Kidney (tissue), 14 donors: ENCODE measurements around the gene AHDC1. TPM values are rescaled to one million over a fixed set of nuclear protein-coding genes. Genes with fewer than 3 reads are reported as not detected.

Experiments
- DNase-seq, 5 donors: peaks; one replicate each; pipeline ENCODE4 v3.0.0-alpha.2; 2013 to 2020
- FAIRE-seq: peaks from 2 replicates; lab custom pipeline; 2012; peaks lifted over from hg19 to GRCh38; lab: Jason Lieb, UNC
- H3K27ac ChIP-seq, 2 donors: one replicate each; pipeline ENCODE4 v1.7.0; 2013; ENCODE audit warnings: low read depth in 2 of 2, low read length in 2 of 2, inconsistent platforms in 1 of 2
- H3K27me3 ChIP-seq: one replicate; pipeline ENCODE4 v1.7.1; 2013; ENCODE audit warnings: low read length, inconsistent platforms; ENCODE audit not compliant: control insufficient read depth, insufficient read depth
- H3K36me3 ChIP-seq, 3 donors: one replicate each; pipeline versions ENCODE4 v1.7.0 to v1.7.1; 2013; ENCODE audit warnings: low read length in 3 of 3, control low read depth in 1 of 3, inconsistent platforms in 1 of 3; ENCODE audit not compliant: insufficient read depth in 3 of 3, control insufficient read depth in 2 of 3
- H3K4me1 ChIP-seq, 3 donors: one replicate each; pipeline versions ENCODE4 v1.7.0 to v1.7.1; 2013; ENCODE audit warnings: low read length in 3 of 3, inconsistent platforms in 1 of 3, low read depth in 1 of 3; ENCODE audit not compliant: control insufficient read depth in 2 of 3, insufficient read depth in 2 of 3
- H3K4me3 ChIP-seq, 3 donors: one replicate each; pipeline versions ENCODE4 v1.7.0 to v1.8.1; 2013; ENCODE audit warnings: low read length in 3 of 3, control low read depth in 1 of 3, inconsistent platforms in 1 of 3
- H3K9ac ChIP-seq, 3 donors: one replicate each; pipeline versions ENCODE4 v1.7.0 to v1.7.1; 2013; ENCODE audit warnings: low read length in 3 of 3, control low read depth in 1 of 3, inconsistent platforms in 1 of 3
- H3K9me3 ChIP-seq, 3 donors: one replicate each; pipeline versions ENCODE4 v1.7.0 to v1.7.1; 2013; ENCODE audit warnings: low read length in 3 of 3, control low read depth in 1 of 3, inconsistent platforms in 1 of 3; ENCODE audit not compliant: control insufficient read depth in 2 of 3, insufficient read depth in 1 of 3
- CTCF ChIP-seq: IDR thresholded peaks from 3 replicates; pipeline ENCODE4 v1.5.1; 2012; ENCODE audit warnings: mild to moderate bottlenecking, moderate library complexity, borderline replicate concordance; ENCODE audit not compliant: insufficient read depth; ENCODE audit errors: extremely low read depth
- intact Hi-C: fragments of 100-400 bp; cut with DNase I; formaldehyde crosslinking; loops from one replicate; pipeline ENCODE4 v1.11.1; 2022
- polyA plus RNA-seq: library from polyadenylated mRNA; stranded (reverse); fragments of 350-450 nt; fragmentation: Illumina TruSeq; extraction: RNeasy Lipid Tissue Mini Kit (QIAGEN cat#74804); gene quantifications from one replicate; pipeline ENCODE4 v1.2.3, GENCODE V29; 2014; ENCODE audit warnings: low read depth, low replicate concordance; ENCODE audit not compliant: insufficient read depth
- total RNA-seq: library from RNA; stranded (reverse); fragmentation: NEBNext Ultra II Directional; extraction: Animal tissue kit (Norgen Biotek cat#: 25700); gene quantifications from one replicate; pipeline ENCODE4 v1.2.1, GENCODE V29; 2021
- donor health status: control.
- donor health status: control.
- donor health status: control.
- donor health status: control.
- donor health status: control.
- donor health status: DM: yes; HTN: yes; CAD: no.
- donor health status: Normal renal cell carcinoma (clear cell type).

Gene AHDC1
- total and polyA plus RNA-seq, 2 donors from 2014 or later, result 8.5 to 48.2 TPM

- intact Hi-C loops, result no loop called here
- no peak overlapping the region for H3K27ac ChIP-seq
- no peak for FAIRE-seq
Observed at GRCh38 chr1:27513958-27514357, 90.0 kb downstream of the AHDC1 start.

GRCh38 chr1:27513528-27513927 lies 90.4 kb downstream of the AHDC1 start:
- Histone ChIP-seq H3K27me3 (no peaks in the 10 kb centered on the region), H3K36me3 (no peaks in the 10 kb centered on the region), H3K27ac (no peak overlapping the region), H3K4me3 (no peak overlapping the region), H3K9me3 (no peaks in the 10 kb centered on the region), H3K4me1 (no peaks in the 10 kb centered on the region), H3K9ac (no peak overlapping the region)
- intact Hi-C loops, result no loop called here
- FAIRE-seq (no peak), DNase-seq (no peak)
- no peak for TF ChIP-seq CTCF

More at GRCh38 chr1:27513958-27514357, 90.0 kb downstream of the AHDC1 start:
- Histone ChIP-seq H3K36me3 (no peaks in the 10 kb centered on the region), H3K9ac (no peak overlapping the region), H3K4me1 (peaks cover 0 to 2% (median 0%) of the 10 kb centered on the region in 3 donors), H3K27me3 (no peaks in the 10 kb centered on the region), H3K4me3 (no peak overlapping the region), H3K9me3 (no peaks in the 10 kb centered on the region)
- TF ChIP-seq CTCF, result no peak
- no peak for DNase-seq

GRCh38 chr1:27509127-27510080 lies 94.5 kb downstream of the AHDC1 start:
- FAIRE-seq, result no peak
- H3K27me3 ChIP-seq, result no peaks in the 10 kb centered on the region
- peak in 3 of 5 donors; percentile 65 to 77 (median 67) for DNase-seq
- H3K9me3 ChIP-seq, result no peaks in the 10 kb centered on the region
- intact Hi-C loops, result no loop called here
- H3K9ac ChIP-seq, result no peak overlapping the region
- no peak for TF ChIP-seq CTCF
- H3K36me3 ChIP-seq, result no peaks in the 10 kb centered on the region
- H3K4me3 ChIP-seq, result no peak overlapping the region
- no peak overlapping the region for H3K27ac ChIP-seq
- peaks cover 0 to 10% (median 6%) of the 10 kb centered on the region in 3 donors for H3K4me1 ChIP-seq
